ENCODE results near the gene RESF1. TPM values are rescaled to one million over a fixed set of nuclear protein-coding genes. Genes with fewer than 3 reads are reported as not detected.
"Not testable (repeated sequence)": the region's sequence is repeated elsewhere in the genome, so short reads cannot be mapped to it uniquely, and the experiment has no call there.

Gene RESF1
- total RNA-seq, 1 donor from 2014 or later, result 22.6 TPM

GRCh38 chr12:31947971-31948370 lies 11.2 kb upstream of the RESF1 start:
- no peak overlapping the region for H3K27ac Mint-ChIP-seq (ENCODE audit: unreplicated experiment)
- peaks cover 20% of the 10 kb centered on the region for H3K9me3 Mint-ChIP-seq (ENCODE audit: unreplicated experiment)
- H3K36me3 Mint-ChIP-seq (ENCODE audit: unreplicated experiment), result peaks cover 2% of the 10 kb centered on the region
- TF ChIP-seq CTCF (IDR thresholded peaks at IDR 0.05), result no peak
- H3K27me3 Mint-ChIP-seq (ENCODE audit: unreplicated experiment), result no peaks in the 10 kb centered on the region
- H3K4me3 Mint-ChIP-seq (ENCODE audit: unreplicated experiment), result no peak overlapping the region
- H3K4me1 Mint-ChIP-seq (ENCODE audit: unreplicated experiment), result no peaks in the 10 kb centered on the region
- DNase-seq (ENCODE audit: extremely low spot score, unreplicated experiment), result no peak

- not testable (repeated sequence) for H3K4me3 Mint-ChIP-seq (ENCODE audit: unreplicated experiment); DNase-seq (ENCODE audit: extremely low spot score, unreplicated experiment); H3K27ac Mint-ChIP-seq (ENCODE audit: unreplicated experiment); H3K36me3 Mint-ChIP-seq (ENCODE audit: unreplicated experiment); H3K4me1 Mint-ChIP-seq (ENCODE audit: unreplicated experiment); H3K27me3 Mint-ChIP-seq (ENCODE audit: unreplicated experiment)
- H3K9me3 Mint-ChIP-seq (ENCODE audit: unreplicated experiment), result peaks cover 20% of the 10 kb centered on the region
These were observed 10.4 kb upstream of the RESF1 start for GRCh38 chr12:31948697-31949359.

- no peaks in the 10 kb centered on the region for H3K4me1 Mint-ChIP-seq (ENCODE audit: unreplicated experiment)
These were observed 9.1 kb upstream of the RESF1 start for GRCh38 chr12:31950088-31950487.

GRCh38 chr12:31950492-31950891 lies 8.7 kb upstream of the RESF1 start:
- Mint-ChIP-seq H3K27ac (ENCODE audit: unreplicated experiment) (no peak overlapping the region), H3K9me3 (ENCODE audit: unreplicated experiment) (peaks cover 13% of the 10 kb centered on the region)

More at GRCh38 chr12:31950088-31950487, 9.1 kb upstream of the RESF1 start:
- Mint-ChIP-seq H3K27me3 (ENCODE audit: unreplicated experiment) (no peaks in the 10 kb centered on the region), H3K36me3 (ENCODE audit: unreplicated experiment) (no peaks in the 10 kb centered on the region), H3K4me3 (ENCODE audit: unreplicated experiment) (no peak overlapping the region), H3K9me3 (ENCODE audit: unreplicated experiment) (peaks cover 13% of the 10 kb centered on the region), H3K27ac (ENCODE audit: unreplicated experiment) (no peak overlapping the region)
- no peak for DNase-seq (ENCODE audit: extremely low spot score, unreplicated experiment)
- no peak for TF ChIP-seq CTCF (IDR thresholded peaks at IDR 0.05)

DNA sequence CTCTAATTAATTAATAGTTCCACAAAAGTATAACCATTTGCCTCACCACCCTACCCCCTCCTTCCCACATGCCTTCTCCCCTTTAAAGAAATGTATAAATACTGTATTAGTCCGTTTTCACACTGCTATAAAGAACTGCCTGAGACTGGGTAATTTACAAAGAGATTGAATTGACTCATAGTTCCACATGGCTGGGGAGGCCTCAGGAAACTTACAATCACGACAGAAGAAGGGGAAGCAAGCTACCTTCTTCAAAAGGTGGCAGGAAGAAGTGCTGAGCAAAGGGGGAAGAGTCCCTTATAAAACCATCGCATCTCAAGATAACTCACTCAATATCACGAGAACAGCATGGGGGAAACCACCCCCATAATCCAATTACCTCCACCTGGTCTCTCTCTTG lies 8.2 kb upstream of the RESF1 start:
- DNase-seq (ENCODE audit: extremely low spot score, unreplicated experiment), result no peak
- peaks cover 13% of the 10 kb centered on the region for H3K9me3 Mint-ChIP-seq (ENCODE audit: unreplicated experiment)
- TF ChIP-seq CTCF (IDR thresholded peaks at IDR 0.05), result no peak
- no peaks in the 10 kb centered on the region for H3K4me1 Mint-ChIP-seq (ENCODE audit: unreplicated experiment)
- no peaks in the 10 kb centered on the region for H3K27me3 Mint-ChIP-seq (ENCODE audit: unreplicated experiment)
- H3K27ac Mint-ChIP-seq (ENCODE audit: unreplicated experiment), result no peak overlapping the region
- H3K36me3 Mint-ChIP-seq (ENCODE audit: unreplicated experiment), result no peaks in the 10 kb centered on the region
- H3K4me3 Mint-ChIP-seq (ENCODE audit: unreplicated experiment), result no peak overlapping the region

More at GRCh38 chr12:31950492-31950891, 8.7 kb upstream of the RESF1 start:
- Mint-ChIP-seq H3K27me3 (ENCODE audit: unreplicated experiment) (no peaks in the 10 kb centered on the region), H3K36me3 (ENCODE audit: unreplicated experiment) (no peaks in the 10 kb centered on the region), H3K4me3 (ENCODE audit: unreplicated experiment) (no peak overlapping the region), H3K4me1 (ENCODE audit: unreplicated experiment) (no peaks in the 10 kb centered on the region)
- no peak for DNase-seq (ENCODE audit: extremely low spot score, unreplicated experiment)
- TF ChIP-seq CTCF (IDR thresholded peaks at IDR 0.05), result no peak
